Common myeloid progenitor, CD34-positive (primary cell): ENCODE measurements around the gene AUNIP.

ENCODE experiments used
- CTCF ChIA-PET: fragments of 350-600 bp; sonication (Branson Sonifier 250); formaldehyde crosslinking; loops from one replicate; lab custom pipeline; 2021; ENCODE audit warnings: antibody characterized with exemption; lab: Charles Lee
- POLR2A ChIA-PET: fragments of 350-600 bp; sonication (Branson Sonifier 250); formaldehyde crosslinking; loops from one replicate; lab custom pipeline; 2021; ENCODE audit warnings: antibody characterized with exemption; lab: Charles Lee
- DNase-seq, 3 donors: peaks; one replicate each; pipeline versions ENCODE4 v3.0.0 to v3.0.0-alpha.2; 2013
- H3K27ac ChIP-seq, 2 experiments: 1 replicate in 1 of 2; 2 replicates in 1 of 2; pipeline ENCODE4 v1.7.0; 2013; ENCODE audit warnings: inconsistent platforms in 2 of 2, low read length in 2 of 2, mild to moderate bottlenecking in 2 of 2, low read depth in 1 of 2, moderate library complexity in 1 of 2; ENCODE audit not compliant: severe bottlenecking in 2 of 2, insufficient read depth in 1 of 2, poor library complexity in 1 of 2
- H3K27me3 ChIP-seq, 5 experiments: replicated peaks in 2 of 5; 1 replicate in 3 of 5; 2 replicates in 2 of 5; pipeline versions ENCODE4 v1.6.1 to v1.7.0; 2013; ENCODE audit warnings: low read length in 4 of 5, mild to moderate bottlenecking in 2 of 5, moderate library complexity in 2 of 5, inconsistent platforms in 1 of 5; ENCODE audit not compliant: insufficient read depth in 5 of 5, control insufficient read depth in 4 of 5
- H3K36me3 ChIP-seq, 4 experiments: 1 replicate in 2 of 4; 2 replicates in 2 of 4; pipeline versions ENCODE4 v1.6.1 to v1.7.0; 2013; ENCODE audit warnings: low read length in 3 of 4, control low read depth in 1 of 4, mild to moderate bottlenecking in 1 of 4; ENCODE audit not compliant: control insufficient read depth in 4 of 4, insufficient read depth in 4 of 4
- H3K4me1 ChIP-seq, 4 experiments: 1 replicate in 3 of 4; 2 replicates in 1 of 4; pipeline versions ENCODE4 v1.6.1 to v1.7.1; 2013; ENCODE audit warnings: low read length in 3 of 4, mild to moderate bottlenecking in 3 of 4, control low read depth in 1 of 4, inconsistent platforms in 1 of 4, moderate library complexity in 1 of 4; ENCODE audit not compliant: control insufficient read depth in 4 of 4, insufficient read depth in 4 of 4; ENCODE audit errors: control extremely low read depth in 1 of 4
- H3K4me3 ChIP-seq, 7 experiments: 1 replicate in 4 of 7; 2 replicates in 3 of 7; pipeline versions ENCODE4 v1.5.1 to v1.7.0; 2013; ENCODE audit warnings: mild to moderate bottlenecking in 7 of 7, low read length in 6 of 7, moderate library complexity in 6 of 7, inconsistent platforms in 2 of 7, low read depth in 2 of 7, control low read depth in 1 of 7; ENCODE audit not compliant: insufficient read depth in 4 of 7, control insufficient read depth in 1 of 7; ENCODE audit errors: extremely low read depth in 1 of 7
- H3K9me3 ChIP-seq, 5 experiments: 1 replicate in 4 of 5; 2 replicates in 1 of 5; pipeline versions ENCODE4 v1.6.1 to v1.7.1; 2013; ENCODE audit warnings: low read length in 4 of 5, mild to moderate bottlenecking in 2 of 5, inconsistent platforms in 1 of 5, low read depth in 1 of 5, moderate library complexity in 1 of 5; ENCODE audit not compliant: control insufficient read depth in 4 of 5, insufficient read depth in 2 of 5; ENCODE audit errors: control extremely low read depth in 1 of 5
- WGBS: methylation state at CpG from one replicate; pipeline ENCODE4 v1.1.5; 2013; ENCODE audit not compliant: insufficient coverage; 5-methylcytosine and 5-hydroxymethylcytosine counted together

Gene AUNIP

GRCh38 chr1:25877155-25877554 lies 17.9 kb upstream of the AUNIP start:
- Histone ChIP-seq H3K27ac (no peak overlapping the region), H3K4me1 (peaks cover 0 to 36% (median 30%) of the 10 kb centered on the region in 4 experiments), H3K4me3 (no peak overlapping the region), H3K27me3 (no peaks in the 10 kb centered on the region), H3K9me3 (no peaks in the 10 kb centered on the region), H3K36me3 (no peaks in the 10 kb centered on the region)
- no peak for DNase-seq
- CTCF ChIA-PET, result interaction anchor here (1.4 kb wide), 1 partner anchor 123 kb away, joined by 3 read pairs; no protein-coding TSS in a partner anchor
- POLR2A ChIA-PET, result no interaction called here
- 100% methylated on average over 1 of the region's 2 CpGs for WGBS

- Histone ChIP-seq H3K27me3 (no peaks in the 10 kb centered on the region), H3K4me1 (peaks cover 0 to 41% (median 35%) of the 10 kb centered on the region in 4 experiments), H3K36me3 (no peaks in the 10 kb centered on the region), H3K9me3 (no peaks in the 10 kb centered on the region), H3K27ac (no peak overlapping the region), H3K4me3 (no peak overlapping the region)
- no peak for DNase-seq
- WGBS, result no CpG with 5 or more reads among the region's 2 CpGs
- ChIA-PET POLR2A (interaction anchor here (0.9 kb wide), 1 partner anchor 114 kb away, joined by 4 read pairs; no protein-coding TSS in a partner anchor), CTCF (interaction anchor here (1.4 to 3.2 kb wide), 2 partner anchors 18 to 123 kb away, joined by 3 to 21 read pairs; no protein-coding TSS in a partner anchor)
Observed at GRCh38 chr1:25876693-25877077, 17.4 kb upstream of the AUNIP start.

- CTCF ChIA-PET, result interaction anchor here (0.9 to 3.2 kb wide), 4 partner anchors 12 to 124 kb away, joined by 3 to 21 read pairs (median 6); partner anchors contain the start of gene PAFAH2
- POLR2A ChIA-PET, result interaction anchor here (0.9 kb wide), 1 partner anchor 114 kb away, joined by 4 read pairs; no protein-coding TSS in a partner anchor
- H3K4me1 ChIP-seq, result peaks cover 0 to 47% (median 41%) of the 10 kb centered on the region in 4 experiments
Observed at GRCh38 chr1:25875856-25876692, 16.8 kb upstream of the AUNIP start.

GRCh38 chr1:25875154-25875855 lies 16.0 kb upstream of the AUNIP start, which contains the start of gene PAQR7:
Gene PAQR7, minus strand, starts transcription at chr1:25875708. Its CDS starts 11,869 bp downstream, at chr1:25863839.
- ChIA-PET CTCF (interaction anchor here (0.9 to 3.2 kb wide), 7 partner anchors 11 to 122 kb away, joined by 3 to 21 read pairs (median 5); partner anchors contain the start of gene PAFAH2), POLR2A (no interaction called here)
- DNase-seq, result peak; percentile 59 to 82 (median 70)
- H3K36me3 ChIP-seq, result peaks cover 0 to 3% (median 0%) of the 10 kb centered on the region in 4 experiments
- no peaks in the 10 kb centered on the region for H3K9me3 ChIP-seq
- peaks cover 0 to 53% (median 44%) of the 10 kb centered on the region in 4 experiments for H3K4me1 ChIP-seq
- under 1% methylated on average over 71 of the region's 75 CpGs for WGBS
- peak within 1 kb of the TSS in 1 of 2 experiments; percentile 71 for H3K27ac ChIP-seq
- no peaks in the 10 kb centered on the region for H3K27me3 ChIP-seq
- peak within 1 kb of the TSS; percentile 49 to 84 (median 72) for H3K4me3 ChIP-seq

More at GRCh38 chr1:25875856-25876692, 16.8 kb upstream of the AUNIP start:
- H3K4me3 ChIP-seq, result peak overlapping the region; percentile 49 to 84 (median 72)
- no peaks in the 10 kb centered on the region for H3K9me3 ChIP-seq
- 27% methylated on average over 30 of the region's 32 CpGs for WGBS
- DNase-seq, result peak in 2 of 3 donors; percentile 31 to 49
- no peak overlapping the region for H3K27ac ChIP-seq
- no peaks in the 10 kb centered on the region for H3K27me3 ChIP-seq
- no peaks in the 10 kb centered on the region for H3K36me3 ChIP-seq

- peak overlapping the region in 1 of 2 experiments; percentile 71 for H3K27ac ChIP-seq
Observed at GRCh38 chr1:25874635-25875153, 15.4 kb upstream of the AUNIP start.

GRCh38 chr1:25874209-25874608 lies 15.0 kb upstream of the AUNIP start:
- H3K36me3 ChIP-seq, result peaks cover 0 to 12% (median 3%) of the 10 kb centered on the region in 4 experiments
- peak overlapping the region in 5 of 7 experiments; percentile 64 to 84 (median 72) for H3K4me3 ChIP-seq
- no peak for DNase-seq
- ChIA-PET POLR2A (no interaction called here), CTCF (interaction anchor here (0.9 to 3.2 kb wide), 6 partner anchors 21 to 123 kb away, joined by 3 to 21 read pairs (median 5); partner anchors contain the start of gene PAFAH2)
- peak overlapping the region in 1 of 2 experiments; percentile 71 for H3K27ac ChIP-seq
- no peaks in the 10 kb centered on the region for H3K27me3 ChIP-seq
- peaks cover 0 to 53% (median 44%) of the 10 kb centered on the region in 4 experiments for H3K4me1 ChIP-seq
- H3K9me3 ChIP-seq, result no peaks in the 10 kb centered on the region
- 94% methylated on average over 2 of the region's 3 CpGs for WGBS

More at GRCh38 chr1:25874635-25875153, 15.4 kb upstream of the AUNIP start:
- Histone ChIP-seq H3K36me3 (peaks cover 0 to 9% (median 2%) of the 10 kb centered on the region in 4 experiments), H3K4me3 (peak overlapping the region; percentile 49 to 84 (median 72)), H3K9me3 (no peaks in the 10 kb centered on the region), H3K4me1 (peaks cover 0 to 53% (median 44%) of the 10 kb centered on the region in 4 experiments), H3K27me3 (no peaks in the 10 kb centered on the region)
- CTCF ChIA-PET, result interaction anchor here (0.9 to 3.2 kb wide), 6 partner anchors 20 to 123 kb away, joined by 3 to 21 read pairs (median 5); partner anchors contain the start of gene PAFAH2
- peak in 2 of 3 donors; percentile 19 to 25 for DNase-seq
- 36% methylated on average over 7 of the region's 8 CpGs for WGBS
- POLR2A ChIA-PET, result no interaction called here
